8988T (cell line): Measurements from ENCODE around the gene ATP8B1.
"Not testable (repeated sequence)": the region's sequence is repeated elsewhere in the genome, so short reads cannot be mapped to it uniquely, and the experiment has no call there.

Experiments
- DNase-seq: peaks from one replicate; pipeline ENCODE4 v3.0.0; 2011

The ATP8B1 gene

DNA sequence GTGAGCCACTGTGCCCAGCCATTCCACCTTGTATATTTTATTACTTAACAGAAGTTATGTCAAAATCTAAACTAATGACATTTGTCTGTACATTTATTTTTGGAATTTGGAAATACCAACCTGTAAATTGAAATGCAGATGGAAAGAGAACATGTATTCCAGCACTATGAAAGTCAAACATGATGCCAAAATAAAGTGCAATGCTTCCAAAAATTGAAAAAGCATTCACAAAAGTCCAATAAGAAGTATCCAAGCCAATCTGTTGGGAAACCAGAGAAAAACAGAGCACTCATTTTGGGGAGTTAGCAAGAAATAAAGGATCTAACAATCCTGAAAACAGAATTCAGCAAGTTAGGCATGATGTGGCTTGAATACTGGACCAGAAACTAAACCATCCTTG is 151.2 kb downstream of the ATP8B1 start:
- no peak for DNase-seq

DNA sequence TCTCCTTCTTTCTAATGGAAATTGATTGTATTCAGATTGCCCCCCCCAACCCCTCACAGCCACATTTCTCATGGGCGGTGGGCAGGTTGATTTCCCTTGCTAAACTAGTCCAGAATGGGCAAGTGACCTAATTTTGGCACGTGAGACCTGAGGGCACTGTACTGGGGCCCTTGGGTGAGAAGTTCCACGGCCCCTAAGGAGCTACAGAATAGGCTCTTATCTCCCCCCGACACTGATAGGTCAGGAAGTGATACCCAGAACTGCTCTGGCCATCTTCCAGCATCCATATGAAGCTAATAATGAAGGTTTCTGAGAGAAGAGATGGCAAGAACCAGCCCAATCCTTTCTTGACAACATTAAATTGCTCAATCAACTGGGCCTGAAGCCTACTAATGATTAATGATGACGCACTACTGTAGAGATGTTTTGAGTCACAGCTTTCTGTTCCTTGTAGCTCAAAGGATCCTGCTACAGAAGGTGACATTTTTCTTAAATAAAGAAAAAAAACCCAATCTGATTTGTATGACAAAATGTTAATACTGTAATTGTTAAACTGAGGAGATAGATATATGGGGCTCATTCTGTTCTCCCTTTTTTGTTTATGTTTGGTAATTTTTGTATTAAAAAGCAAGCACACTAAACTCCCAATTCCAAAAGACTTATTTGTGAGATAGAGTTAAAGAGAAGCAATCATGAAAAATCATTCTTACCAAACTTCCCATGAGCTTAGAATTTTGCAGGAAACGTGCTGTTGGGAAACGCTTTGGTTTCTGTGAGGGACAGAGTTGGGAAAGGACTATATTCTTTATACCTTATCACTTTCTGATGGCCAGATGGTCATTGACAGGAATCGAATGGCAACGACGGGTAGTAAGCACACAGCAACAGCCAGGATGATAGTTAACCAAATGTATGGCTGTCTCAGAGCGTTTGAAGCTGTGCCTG is 153.3 kb downstream of the ATP8B1 start:
- DNase-seq, result no peak

DNA sequence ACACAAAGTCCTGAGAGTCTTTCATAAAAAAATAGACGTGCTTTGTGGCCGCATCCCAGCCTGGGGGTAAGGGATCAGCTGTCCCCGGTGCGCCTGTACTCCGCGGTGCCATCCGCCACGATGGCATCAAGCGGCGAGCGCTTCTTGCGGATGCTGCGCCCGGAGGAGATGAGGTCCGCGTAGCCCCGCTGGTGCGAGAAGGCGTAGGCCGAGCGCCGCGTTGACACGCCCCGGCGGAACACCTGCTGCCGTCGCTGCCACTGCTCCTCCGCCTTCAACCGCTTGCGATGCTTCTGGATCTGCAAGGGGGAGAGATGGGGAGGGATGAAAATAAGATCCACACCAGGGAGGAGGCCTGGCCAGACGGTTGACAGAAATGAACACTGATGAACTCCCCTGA is 154.7 kb downstream of the ATP8B1 start:
- no peak for DNase-seq

DNA sequence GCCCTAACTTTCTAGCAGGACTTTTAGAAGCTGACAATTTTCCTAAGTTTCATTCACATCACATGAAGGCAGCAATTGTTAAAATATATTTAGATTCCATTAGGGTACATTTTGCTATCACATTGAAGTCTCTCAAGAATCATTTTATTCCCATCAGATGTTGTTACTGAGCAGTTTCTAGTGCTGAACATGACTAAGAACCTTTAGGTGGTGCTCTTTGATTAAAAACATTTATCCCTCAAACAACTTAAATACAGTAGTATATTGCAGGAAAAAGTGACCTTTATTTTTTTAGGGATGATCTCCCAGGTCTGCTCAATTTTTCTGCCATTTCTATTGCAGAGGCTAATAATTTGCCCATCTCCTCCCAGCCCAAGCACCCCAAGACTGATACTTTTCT is 158.6 kb downstream of the ATP8B1 start:
- DNase-seq, result no peak

DNA sequence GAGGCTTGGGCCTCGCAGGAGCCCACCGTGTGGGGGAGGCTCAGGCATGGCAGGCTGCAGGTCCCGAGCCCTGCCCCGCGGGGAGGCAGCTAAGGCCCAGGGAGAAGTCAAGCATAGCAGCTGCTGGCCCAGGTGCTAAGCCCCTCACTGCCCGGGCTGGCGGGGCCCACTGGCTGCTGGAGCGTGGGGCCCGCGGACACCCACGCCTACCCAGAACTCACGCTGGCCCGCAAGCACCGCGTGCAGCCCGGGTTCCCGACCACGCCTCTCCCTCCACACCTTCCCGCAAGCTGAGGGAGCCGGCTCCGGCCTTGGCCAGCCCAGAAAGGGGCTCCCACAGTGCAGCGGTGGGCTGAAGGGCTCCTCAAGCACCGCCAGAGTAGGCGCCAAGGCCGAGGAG is 159.4 kb downstream of the ATP8B1 start:
- DNase-seq, result not testable (repeated sequence)

DNA sequence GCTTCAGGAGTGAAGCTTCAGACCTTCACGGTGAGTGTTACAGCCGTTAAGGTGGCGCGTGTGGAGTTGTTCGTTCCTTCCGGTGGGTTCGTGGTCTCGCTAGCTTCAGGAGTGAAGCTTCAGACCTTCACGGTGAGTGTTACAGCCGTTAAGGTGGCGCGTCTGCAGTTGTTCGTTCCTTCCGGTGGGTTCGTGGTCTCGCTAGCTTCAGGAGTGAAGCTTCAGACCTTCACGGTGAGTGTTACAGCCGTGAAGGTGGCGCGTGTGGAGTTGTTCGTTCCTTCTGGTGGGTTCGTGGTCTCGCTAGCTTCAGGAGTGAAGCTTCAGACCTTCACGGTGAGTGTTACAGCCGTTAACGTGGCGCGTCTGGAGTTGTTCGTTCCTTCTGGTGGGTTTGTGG is 160.7 kb downstream of the ATP8B1 start:
- not testable (repeated sequence) for DNase-seq

DNA sequence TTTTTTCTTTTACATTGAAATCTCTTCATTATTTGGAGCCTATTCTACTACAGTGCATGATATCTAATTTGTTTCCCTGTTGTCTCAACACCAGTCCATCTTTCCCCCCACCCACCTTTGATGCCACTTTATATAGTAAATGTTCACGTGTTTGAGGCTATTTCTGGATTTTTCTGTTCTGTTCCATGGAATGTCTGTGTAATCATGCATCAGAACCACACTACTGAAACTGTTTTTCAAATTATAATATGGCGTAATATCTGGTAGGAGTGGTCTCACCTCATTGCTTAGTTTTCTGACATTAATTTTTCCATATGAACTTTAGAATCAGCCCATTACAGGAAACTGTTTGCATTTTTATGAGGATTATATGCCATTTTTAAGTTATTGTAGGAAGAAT is 162.4 kb downstream of the ATP8B1 start:
- no peak for DNase-seq

DNA sequence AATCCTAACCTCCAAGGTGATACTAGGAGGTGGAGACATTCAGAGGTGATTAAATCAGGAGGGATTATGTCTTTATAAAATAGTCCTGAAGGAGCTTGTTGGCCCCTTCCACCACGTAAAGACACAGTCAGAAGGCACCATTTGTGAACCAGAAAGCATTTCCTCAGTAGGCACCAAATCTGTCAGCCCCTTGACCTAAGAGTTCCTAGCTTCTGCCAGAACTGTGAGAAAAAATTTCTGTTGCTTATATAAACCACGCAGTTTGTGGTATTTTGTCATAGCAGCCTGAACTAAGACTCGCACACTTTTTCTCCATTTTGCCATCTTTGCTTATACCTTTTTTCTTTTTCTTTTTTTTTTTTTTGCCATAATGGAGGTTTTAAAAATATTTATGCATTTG is 162.9 kb downstream of the ATP8B1 start:
- no peak for DNase-seq

DNA sequence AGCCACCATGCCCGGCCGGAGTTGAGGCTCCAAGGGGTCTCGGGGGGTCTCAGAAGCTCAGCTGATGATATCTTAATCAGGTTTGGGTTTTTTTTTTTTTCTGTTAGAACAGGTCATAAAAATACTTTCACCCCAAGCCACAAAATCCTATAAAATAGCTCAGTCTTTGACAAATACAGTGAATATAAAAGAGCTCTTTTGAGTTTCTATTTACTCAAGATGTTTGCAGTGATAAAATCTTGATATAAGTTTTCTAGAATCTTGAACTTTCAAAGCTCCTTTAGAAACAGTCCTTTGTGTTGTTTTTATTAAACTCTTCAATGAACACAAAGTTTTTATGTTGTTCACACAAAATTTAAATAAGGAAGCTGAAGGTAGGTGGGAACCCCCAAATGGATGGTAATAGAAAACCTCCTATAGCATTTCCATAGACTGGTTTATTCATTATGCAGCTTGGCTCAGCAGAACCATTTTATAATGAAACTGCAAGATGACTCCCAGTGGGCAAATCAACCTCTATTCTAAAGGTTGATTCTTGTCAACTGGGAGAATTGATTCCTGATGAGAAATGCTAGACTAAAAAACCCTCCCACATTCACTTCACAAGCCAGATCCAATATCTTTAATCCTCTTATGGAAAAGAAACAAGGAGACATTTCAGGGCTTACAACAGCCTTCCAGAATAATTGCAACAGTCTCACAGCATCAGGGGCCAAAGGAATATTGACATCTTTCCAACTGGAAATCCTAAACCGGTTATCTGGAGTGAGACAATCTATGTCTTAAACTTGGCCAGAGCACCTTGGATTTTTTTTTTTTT is 167.9 kb downstream of the ATP8B1 start:
- no peak for DNase-seq

DNA sequence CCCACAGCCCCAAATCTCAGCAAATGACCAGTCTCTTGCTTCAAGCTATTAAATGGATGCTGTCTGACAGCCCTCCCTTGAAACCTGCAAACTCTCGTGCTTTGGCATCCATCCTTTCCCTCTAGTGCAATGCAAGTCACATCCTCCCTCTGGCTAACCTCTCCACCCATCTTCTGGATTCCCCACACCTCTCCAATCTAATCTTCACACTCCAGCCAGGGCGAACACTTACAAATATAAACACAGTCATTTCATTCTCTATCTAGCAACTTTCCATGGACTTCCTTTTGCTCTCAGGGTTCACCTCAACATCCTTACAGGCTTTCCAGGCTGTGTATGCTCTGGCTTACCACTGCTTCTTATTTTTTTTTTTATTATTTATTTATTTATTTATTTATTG is 171.4 kb downstream of the ATP8B1 start:
- DNase-seq, result no peak

DNA sequence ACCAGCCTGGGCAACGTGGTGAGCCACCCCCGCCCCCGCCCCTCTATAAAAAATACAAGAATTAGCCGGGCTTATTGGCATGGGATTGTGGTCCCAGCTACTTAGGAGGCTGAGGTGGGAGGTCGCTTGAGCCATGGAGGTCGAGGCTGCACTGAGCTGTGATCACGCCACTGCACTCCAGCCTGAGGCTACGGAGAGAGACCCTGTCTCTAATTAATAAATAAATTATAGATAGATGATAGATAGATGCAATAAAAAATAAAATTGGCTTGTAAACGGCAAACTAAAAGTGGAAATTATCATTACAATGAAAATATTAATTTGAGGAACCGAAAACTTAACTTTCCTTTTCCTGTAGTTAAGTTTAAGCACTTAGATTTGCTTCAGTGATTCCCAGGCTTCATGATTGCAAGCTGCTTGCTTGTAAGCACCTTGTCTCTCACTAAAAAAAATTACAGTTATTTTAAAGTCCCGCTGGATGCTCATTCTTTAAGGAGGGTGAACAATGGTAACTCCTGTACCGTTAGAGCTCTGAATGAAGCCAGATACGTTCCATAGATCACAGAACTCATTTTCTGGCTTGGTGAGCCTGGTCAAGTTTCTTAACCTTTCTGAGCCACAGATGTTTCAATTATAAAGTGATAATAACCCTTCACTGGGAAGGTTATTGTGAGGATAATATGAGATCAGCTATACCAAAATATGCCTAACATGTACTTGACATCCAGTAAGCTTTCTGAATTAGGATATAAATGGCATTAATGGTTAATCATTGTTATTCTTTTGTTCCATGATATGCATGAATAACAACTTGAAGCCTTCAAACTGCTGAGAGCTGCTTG is 172.1 kb downstream of the ATP8B1 start:
- no peak for DNase-seq

DNA sequence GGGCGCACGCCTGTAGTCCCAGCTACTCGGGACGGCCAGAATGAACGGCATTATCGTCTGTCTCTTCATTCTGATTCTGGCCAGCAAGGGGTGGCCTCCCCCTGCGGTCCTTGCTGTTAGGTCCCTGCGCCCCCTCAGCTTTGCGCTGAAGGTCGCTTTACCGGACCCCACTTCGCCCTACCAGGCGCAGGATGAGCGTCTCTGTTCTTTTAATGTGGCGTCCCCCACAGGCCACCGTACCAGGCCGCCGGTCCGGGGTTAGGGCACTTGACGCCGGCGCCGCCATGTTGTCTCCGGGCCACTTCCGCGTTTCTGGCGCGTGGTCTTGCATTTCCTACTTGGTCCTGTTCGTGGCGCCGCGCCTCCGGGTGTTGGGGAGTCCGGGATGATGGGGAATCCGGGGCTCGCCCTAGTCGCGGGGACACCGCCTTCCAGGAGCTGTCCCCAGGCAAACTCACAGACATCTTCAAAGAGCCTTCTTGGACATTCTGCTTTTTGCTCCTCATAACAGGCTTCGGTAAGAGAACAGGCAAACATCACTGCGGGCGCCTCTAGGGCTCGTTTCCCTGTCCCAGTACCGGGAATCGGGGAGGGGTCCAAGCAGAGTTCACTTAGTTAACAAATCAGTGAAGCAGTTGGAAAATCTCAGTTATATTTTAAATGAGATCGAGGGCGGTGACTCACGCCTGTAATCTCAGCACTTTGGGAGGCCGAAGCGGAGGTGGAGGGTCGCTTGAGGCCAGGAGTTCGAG is 172.9 kb downstream of the ATP8B1 start:
- DNase-seq, result peak; percentile 53

DNA sequence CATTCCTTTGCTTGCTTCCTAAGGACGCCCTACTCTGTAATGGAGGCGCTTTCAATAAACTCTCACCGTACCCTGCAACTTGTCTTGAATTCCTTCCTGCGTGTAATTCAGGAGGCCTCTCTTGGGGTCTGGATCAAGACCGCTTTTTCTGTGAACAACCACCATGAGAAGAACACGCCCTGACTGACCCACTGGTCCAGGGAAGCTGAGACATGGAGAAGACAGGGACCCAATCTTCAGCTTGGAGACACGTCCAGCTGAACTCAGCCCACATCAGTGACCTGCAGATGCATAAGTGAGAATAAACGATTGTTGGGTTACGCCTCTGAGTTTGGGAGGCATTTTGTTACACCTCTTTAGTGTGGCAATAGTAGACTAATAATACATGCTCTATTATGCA is 173.7 kb downstream of the ATP8B1 start:
- no peak for DNase-seq

DNA sequence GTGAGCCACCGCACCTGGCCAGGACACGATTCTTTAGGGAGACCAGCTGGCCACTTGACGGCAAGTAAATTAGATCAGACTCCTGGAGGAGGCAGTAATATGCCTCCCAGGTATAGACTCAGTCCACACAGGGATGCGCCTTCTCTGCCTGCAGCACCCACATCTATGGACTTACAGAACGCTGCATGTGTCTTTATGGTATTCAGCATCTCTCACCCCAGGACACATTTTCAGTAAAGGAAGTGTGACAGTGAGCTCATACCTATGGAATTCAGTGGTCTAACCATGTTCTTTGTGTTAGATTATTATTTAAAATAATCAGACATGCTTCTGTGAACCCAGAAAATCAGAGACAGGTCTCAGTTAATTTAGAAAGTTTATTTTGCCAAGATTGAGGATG is 175.6 kb downstream of the ATP8B1 start:
- no peak for DNase-seq

DNA sequence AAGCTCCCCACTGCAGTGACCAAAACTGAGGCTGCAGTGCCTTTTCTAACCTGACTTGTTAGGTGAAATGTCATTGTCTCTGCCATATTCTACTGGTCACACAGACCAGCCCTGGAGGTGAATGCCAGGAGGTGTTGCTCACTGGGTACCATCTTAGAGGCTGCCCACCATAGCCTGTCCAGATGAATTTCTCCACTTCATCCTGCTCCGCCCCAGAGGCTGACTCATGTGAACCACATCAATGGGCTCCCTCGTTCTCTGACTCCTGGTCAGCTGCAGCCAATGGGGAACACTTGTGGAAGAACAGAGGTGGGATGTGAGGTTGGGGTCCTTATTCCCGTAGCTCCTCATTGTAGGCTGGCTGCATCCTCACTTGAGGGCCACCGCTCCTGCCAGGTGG is 178.1 kb downstream of the ATP8B1 start:
- DNase-seq, result no peak

DNA sequence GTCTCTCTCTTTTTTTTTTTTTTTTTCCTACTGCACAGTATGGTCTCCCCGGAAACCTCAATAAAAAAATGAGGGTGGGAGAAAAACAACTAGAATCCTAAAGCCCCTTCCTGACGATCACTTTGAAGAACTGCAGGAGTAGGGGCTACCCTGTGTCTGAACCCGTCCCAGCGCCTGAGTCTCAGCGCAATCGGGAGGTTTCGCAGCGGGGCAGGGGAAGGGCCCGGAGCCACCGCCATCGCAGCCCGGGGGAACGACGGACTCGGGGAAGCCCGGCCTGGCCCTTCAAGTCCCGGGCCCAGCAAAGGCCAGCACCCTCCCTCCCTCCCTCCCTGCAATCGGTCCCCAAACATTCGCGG is 181.9 kb downstream of the ATP8B1 start:
- DNase-seq, result no peak

DNA sequence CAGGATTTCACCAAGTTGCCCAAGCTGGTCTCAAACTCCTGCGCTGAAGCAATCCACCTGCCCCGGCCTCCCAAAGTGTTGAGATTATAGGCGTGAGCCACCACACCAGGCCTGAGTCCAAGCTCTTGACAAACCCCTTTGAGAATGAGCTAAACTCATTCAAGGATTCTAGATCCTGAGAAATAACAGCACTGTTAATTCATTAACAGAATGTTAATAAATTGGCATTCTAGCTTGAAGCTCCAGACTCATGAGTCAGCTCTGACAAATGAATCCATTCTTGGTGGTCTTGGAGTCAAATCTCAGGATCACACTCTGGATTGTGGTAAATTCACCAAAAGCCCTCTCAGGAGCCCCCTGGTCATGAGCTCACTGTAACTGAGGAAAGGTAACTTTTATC is 183.2 kb downstream of the ATP8B1 start:
- no peak for DNase-seq

DNA sequence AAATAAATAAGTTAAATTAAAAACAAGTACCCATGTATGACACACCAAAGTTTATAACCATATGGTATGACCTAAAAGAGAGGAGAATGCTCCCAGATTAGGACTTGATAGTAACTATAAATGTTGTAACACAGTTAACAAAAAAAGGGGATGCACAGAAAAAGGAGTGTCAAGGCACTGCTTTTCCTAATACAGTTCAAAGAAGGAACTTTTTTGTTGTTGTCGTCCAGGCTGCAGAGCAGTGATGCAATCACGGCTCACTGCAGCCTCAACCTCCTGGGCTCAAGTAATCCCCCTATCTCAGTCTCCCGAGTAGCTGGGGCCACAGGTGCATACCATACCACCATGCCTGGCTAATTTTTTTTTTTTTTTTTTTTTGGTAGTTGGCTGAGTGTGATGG is 184.2 kb downstream of the ATP8B1 start:
- DNase-seq, result no peak

DNA sequence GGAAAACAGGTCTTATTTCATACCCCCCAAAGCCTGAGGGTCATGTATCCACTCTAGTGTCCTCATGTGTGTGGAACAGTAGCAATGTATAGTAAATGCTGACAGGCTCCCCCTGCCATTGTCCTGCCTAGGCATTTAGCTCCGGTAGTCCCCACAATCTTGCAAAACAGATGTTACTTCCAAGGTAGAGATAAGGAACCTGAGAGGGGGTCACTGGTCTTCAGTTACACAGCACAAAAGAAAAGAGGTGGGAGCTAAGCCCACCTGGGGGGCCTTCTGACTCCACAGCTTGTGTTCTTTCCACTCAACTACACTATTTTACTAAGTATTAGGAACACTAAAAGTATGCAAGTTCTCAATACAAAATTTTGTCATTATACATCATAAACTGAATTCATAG is 199.2 kb downstream of the ATP8B1 start:
- no peak for DNase-seq
